Peyer's patch (tissue), 4 donors: ENCODE data around the gene SYT6.

ENCODE experiments used
- CTCF ChIP-seq, 6 experiments: fragments of 450-650 bp in 4 of 6; fragments of 200-600 bp in 2 of 6; sonication (generic) in 1 of 6; IDR thresholded peaks; one replicate each; pipeline ENCODE4 v1.5.1; 2017 to 2019; ENCODE audit warnings: antibody characterized with exemption in 6 of 6, mild to moderate bottlenecking in 3 of 6, moderate library complexity in 1 of 6
- POLR2A ChIP-seq, 2 donors: fragments of 450-650 bp; IDR thresholded peaks; one replicate each; pipeline ENCODE4 v1.5.1; 2017; ENCODE audit warnings: antibody characterized with exemption in 2 of 2, mild to moderate bottlenecking in 2 of 2, moderate library complexity in 2 of 2

GRCh38 chr1:114159941-114160340, 6.3 kb upstream of the SYT6 start:
- TF ChIP-seq CTCF (IDR thresholded peaks at IDR 0.05) (no peak), POLR2A (IDR thresholded peaks at IDR 0.05) (no peak)
